H1 (cell line): ENCODE data around the gene ADAMTSL2. TPM values are rescaled to one million over a fixed set of nuclear protein-coding genes. Genes with fewer than 3 reads are reported as not detected.

ENCODE experiments used
- BACH1 ChIP-seq: IDR thresholded peaks from 2 replicates; pipeline ENCODE4 v1.6.1; 2012; ENCODE audit warnings: low read length, improper control_type of control experiment
- EP300 ChIP-seq, 2 experiments: IDR thresholded peaks; 1 replicate in 1 of 2; 2 replicates in 1 of 2; pipeline ENCODE4 v1.6.1; 2011 to 2012; ENCODE audit warnings: low read depth in 2 of 2, low read length in 2 of 2, mild to moderate bottlenecking in 2 of 2, borderline replicate concordance in 1 of 2, inconsistent platforms in 1 of 2, moderate library complexity in 1 of 2
- GTF2F1 ChIP-seq: IDR thresholded peaks from 2 replicates; pipeline ENCODE4 v1.6.1; 2012; ENCODE audit warnings: low read depth, low read length, improper control_type of control experiment, borderline replicate concordance
- RNF2 ChIP-seq: fragments of 200-900, 300-1000 bp; sonication (generic); IDR thresholded peaks from 2 replicates; pipeline ENCODE4 v1.7.1; 2016; ENCODE audit warnings: borderline replicate concordance, low read depth, mild to moderate bottlenecking, antibody characterized with exemption, low read length; ENCODE audit not compliant: poor library complexity, severe bottlenecking; ENCODE audit errors: missing control alignments
- TAF1 ChIP-seq: IDR thresholded peaks from 2 replicates; pipeline ENCODE4 v1.6.1; 2011; ENCODE audit warnings: mild to moderate bottlenecking, low read depth, low read length
- TEAD4 ChIP-seq: IDR thresholded peaks from 2 replicates; pipeline ENCODE4 v1.6.1; 2012; ENCODE audit warnings: low read depth, low read length, inconsistent platforms, mixed read lengths
- polyA plus RNA-seq, 7 experiments: library from polyadenylated mRNA; depleted of rRNA in 3 of 7; stranded (reverse) in 5 of 7; unstranded in 2 of 7; fragments of >200 nt in 5 of 7; fragments of 200-250 nt in 2 of 7; gene quantifications; 1 replicate in 5 of 7; 2 replicates in 1 of 7; 4 replicates in 1 of 7; pipeline versions ENCODE4 v1.2.1 to v1.2.3, GENCODE V29; 2011 to 2013; ENCODE audit warnings: missing spikeins in 2 of 7, mixed read lengths in 2 of 7
- total RNA-seq: library from RNA; stranded (reverse); fragmentation: NEBNext Ultra II Directional; extraction: Animal tissue kit (Norgen Biotek cat#: 25700); gene quantifications from 2 replicates; pipeline ENCODE4 v1.2.1, GENCODE V29; 2021
- TF ChIP-seq, protein P1 (sequence below): IDR thresholded peaks from 2 replicates; pipeline ENCODE4 v1.6.1; 2012; ENCODE audit warnings: inconsistent platforms

ADAMTSL2 gene
- total and polyA plus RNA-seq, 2 of the 8 experiments (the other 6 are each of a cell fraction or from before 2014, with no cell fraction given) = 0.74 to 0.76 TPM

GRCh38 chr9:133524679-133525228 is 9.8 kb upstream of the ADAMTSL2 start, which contains the start of gene MYMK (continued):
- TF ChIP-seq EP300 (IDR thresholded peaks at IDR 0.05; ENCODE audit: borderline replicate concordance in 1 of 2, low read depth in 2 of 2, low read length in 2 of 2) (no peak), TEAD4 (no peak), BACH1 (no peak), RNF2 (no peak), GTF2F1 (no peak), TAF1 (no peak)
- TF ChIP-seq, protein P1, sequence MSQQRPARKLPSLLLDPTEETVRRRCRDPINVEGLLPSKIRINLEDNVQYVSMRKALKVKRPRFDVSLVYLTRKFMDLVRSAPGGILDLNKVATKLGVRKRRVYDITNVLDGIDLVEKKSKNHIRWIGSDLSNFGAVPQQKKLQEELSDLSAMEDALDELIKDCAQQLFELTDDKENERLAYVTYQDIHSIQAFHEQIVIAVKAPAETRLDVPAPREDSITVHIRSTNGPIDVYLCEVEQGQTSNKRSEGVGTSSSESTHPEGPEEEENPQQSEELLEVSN = no peak
